GM12892 (cell line): Measurements from ENCODE around the gene OST4.

Experiments
- POLR2A ChIP-seq: IDR thresholded peaks from 2 replicates; pipeline ENCODE4 v1.6.1; 2011; ENCODE audit warnings: low read depth, low read length, control low read depth
- POLR2AphosphoS5 ChIP-seq: IDR thresholded peaks from 2 replicates; pipeline ENCODE4 v1.6.1; 2011; ENCODE audit warnings: low read depth, low read length, control low read depth
- TAF1 ChIP-seq: IDR thresholded peaks from 2 replicates; pipeline ENCODE4 v1.6.1; 2011; ENCODE audit warnings: low read depth, mild to moderate bottlenecking, control low read depth, low read length, borderline replicate concordance

- no peak for TF ChIP-seq POLR2AphosphoS5
- TF ChIP-seq TAF1, result no peak
- TF ChIP-seq POLR2A, result no peak
Measured at GRCh38 chr2:27089111-27089954, 17.9 kb upstream of the OST4 start.
